Smooth muscle cell (in vitro differentiated cells): Measurements from ENCODE around the gene UNC50. TPM values are rescaled to one million over a fixed set of nuclear protein-coding genes. Genes with fewer than 3 reads are reported as not detected.

Source experiments
- DNase-seq: peaks from one replicate; lab custom pipeline; 2025; ENCODE audit not compliant: unreplicated experiment; lab: John Stamatoyannopoulos, UW
- H2AFZ ChIP-seq: fragments of 200-600 bp; sonication (generic); 2 replicates; pipeline ENCODE4 v1.6.0; 2016; ENCODE audit warnings: antibody characterized with exemption, low read depth, mild to moderate bottlenecking
- H3F3A ChIP-seq: fragments of 200-600 bp; sonication (generic); 2 replicates; pipeline ENCODE4 v1.6.0; 2017; ENCODE audit warnings: antibody characterized with exemption, low read depth
- H3K27ac ChIP-seq: fragments of 200-600 bp; sonication (generic); 2 replicates; pipeline ENCODE4 v1.5.1; 2016; ENCODE audit warnings: low read depth, mild to moderate bottlenecking
- H3K27me3 ChIP-seq: fragments of 200-600 bp; sonication (generic); 2 replicates; pipeline ENCODE4 v1.6.1; 2016; ENCODE audit warnings: low read depth, mild to moderate bottlenecking
- H3K36me3 ChIP-seq: fragments of 200-600 bp; sonication (generic); 2 replicates; pipeline ENCODE4 v1.5.1; 2016; ENCODE audit warnings: low read depth
- H3K4me1 ChIP-seq: fragments of 200-600 bp; sonication (generic); 2 replicates; pipeline ENCODE4 v1.5.1; 2016; ENCODE audit warnings: low read depth
- H3K4me2 ChIP-seq: fragments of 200-600 bp; sonication (generic); 2 replicates; pipeline ENCODE4 v1.6.0; 2016; ENCODE audit warnings: mild to moderate bottlenecking
- H3K4me3 ChIP-seq: fragments of 200-600 bp; sonication (generic); 2 replicates; pipeline ENCODE4 v1.5.1; 2016; ENCODE audit warnings: mild to moderate bottlenecking
- H3K79me2 ChIP-seq: fragments of 200-600 bp; sonication (generic); 2 replicates; pipeline ENCODE4 v1.6.0; 2016; ENCODE audit warnings: low read depth, mild to moderate bottlenecking
- H3K9ac ChIP-seq: fragments of 200-600 bp; sonication (generic); 2 replicates; pipeline ENCODE4 v1.6.0; 2016; ENCODE audit warnings: low read depth
- H3K9me3 ChIP-seq: fragments of 200-600 bp; sonication (generic); replicated peaks from 2 replicates; pipeline ENCODE4 v1.5.1; 2016; ENCODE audit warnings: low read depth
- H4K20me1 ChIP-seq: fragments of 200-600 bp; sonication (generic); 2 replicates; pipeline ENCODE4 v1.6.0; 2016; ENCODE audit warnings: low read depth
- WGBS: methylation state at CpG from one replicate; pipeline ENCODE4 v1.1.7; 2016; ENCODE audit warnings: low lambda C conversion rate; 5-methylcytosine and 5-hydroxymethylcytosine counted together
- polyA plus RNA-seq: library from polyadenylated mRNA; unstranded; fragments of >200 nt; fragmentation: Nextera tagmentation; extraction: Ambion mirVana; gene quantifications from 2 replicates; pipeline ENCODE4 v1.2.1, GENCODE V29; 2016
- total RNA-seq: library from RNA; depleted of rRNA; stranded (reverse); fragments of >200 nt; gene quantifications from 2 replicates; pipeline ENCODE4 v1.2.3, GENCODE V29; 2014
- TF ChIP-seq, protein P1 (sequence below): fragments of 200-600 bp; sonication (generic); IDR thresholded peaks from 2 replicates; pipeline ENCODE4 v1.5.1; 2017; ENCODE audit warnings: borderline replicate concordance, mild to moderate bottlenecking, antibody characterized with exemption; ENCODE audit not compliant: insufficient read depth, poor library complexity, severe bottlenecking

Gene UNC50
- total and polyA plus RNA-seq, 2 experiments from 2014 or later = 52.2 to 59.2 TPM

DNA sequence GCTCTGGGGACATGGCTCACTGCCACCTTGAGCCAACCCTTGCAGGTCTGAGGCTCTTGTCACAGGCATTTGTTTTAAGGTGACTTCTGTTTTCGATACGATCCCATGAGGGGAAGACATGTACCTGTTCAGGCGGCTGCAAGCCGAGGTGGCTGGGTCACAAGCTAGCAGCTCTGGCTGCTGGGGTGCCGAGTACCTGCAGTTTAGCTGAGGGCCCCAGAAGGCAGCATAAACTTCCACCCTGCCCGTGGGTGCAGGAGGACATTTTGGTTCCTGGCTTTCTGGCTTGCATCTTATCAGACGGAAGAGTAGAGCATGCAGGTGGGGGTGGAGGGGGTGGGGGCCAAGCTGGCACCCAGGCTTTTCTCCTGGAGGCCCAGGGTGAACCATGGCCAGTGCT, 28.5 kb upstream of the UNC50 start:
- Histone ChIP-seq H3K79me2 (no peaks in the 10 kb centered on the region), H3F3A (no peaks in the 10 kb centered on the region), H3K4me3 (no peak overlapping the region), H4K20me1 (no peaks in the 10 kb centered on the region), H3K36me3 (peaks cover 4% of the 10 kb centered on the region), H2AFZ (no peak overlapping the region), H3K27ac (no peak overlapping the region), H3K9ac (no peak overlapping the region), H3K4me1 (no peaks in the 10 kb centered on the region), H3K9me3 (no peaks in the 10 kb centered on the region), H3K4me2 (no peak overlapping the region), H3K27me3 (no peaks in the 10 kb centered on the region)
- TF ChIP-seq, protein P1, sequence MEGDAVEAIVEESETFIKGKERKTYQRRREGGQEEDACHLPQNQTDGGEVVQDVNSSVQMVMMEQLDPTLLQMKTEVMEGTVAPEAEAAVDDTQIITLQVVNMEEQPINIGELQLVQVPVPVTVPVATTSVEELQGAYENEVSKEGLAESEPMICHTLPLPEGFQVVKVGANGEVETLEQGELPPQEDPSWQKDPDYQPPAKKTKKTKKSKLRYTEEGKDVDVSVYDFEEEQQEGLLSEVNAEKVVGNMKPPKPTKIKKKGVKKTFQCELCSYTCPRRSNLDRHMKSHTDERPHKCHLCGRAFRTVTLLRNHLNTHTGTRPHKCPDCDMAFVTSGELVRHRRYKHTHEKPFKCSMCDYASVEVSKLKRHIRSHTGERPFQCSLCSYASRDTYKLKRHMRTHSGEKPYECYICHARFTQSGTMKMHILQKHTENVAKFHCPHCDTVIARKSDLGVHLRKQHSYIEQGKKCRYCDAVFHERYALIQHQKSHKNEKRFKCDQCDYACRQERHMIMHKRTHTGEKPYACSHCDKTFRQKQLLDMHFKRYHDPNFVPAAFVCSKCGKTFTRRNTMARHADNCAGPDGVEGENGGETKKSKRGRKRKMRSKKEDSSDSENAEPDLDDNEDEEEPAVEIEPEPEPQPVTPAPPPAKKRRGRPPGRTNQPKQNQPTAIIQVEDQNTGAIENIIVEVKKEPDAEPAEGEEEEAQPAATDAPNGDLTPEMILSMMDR = no peak
- DNase-seq = no peak
- 95% methylated on average over 7 of the region's 7 CpGs for WGBS

DNA sequence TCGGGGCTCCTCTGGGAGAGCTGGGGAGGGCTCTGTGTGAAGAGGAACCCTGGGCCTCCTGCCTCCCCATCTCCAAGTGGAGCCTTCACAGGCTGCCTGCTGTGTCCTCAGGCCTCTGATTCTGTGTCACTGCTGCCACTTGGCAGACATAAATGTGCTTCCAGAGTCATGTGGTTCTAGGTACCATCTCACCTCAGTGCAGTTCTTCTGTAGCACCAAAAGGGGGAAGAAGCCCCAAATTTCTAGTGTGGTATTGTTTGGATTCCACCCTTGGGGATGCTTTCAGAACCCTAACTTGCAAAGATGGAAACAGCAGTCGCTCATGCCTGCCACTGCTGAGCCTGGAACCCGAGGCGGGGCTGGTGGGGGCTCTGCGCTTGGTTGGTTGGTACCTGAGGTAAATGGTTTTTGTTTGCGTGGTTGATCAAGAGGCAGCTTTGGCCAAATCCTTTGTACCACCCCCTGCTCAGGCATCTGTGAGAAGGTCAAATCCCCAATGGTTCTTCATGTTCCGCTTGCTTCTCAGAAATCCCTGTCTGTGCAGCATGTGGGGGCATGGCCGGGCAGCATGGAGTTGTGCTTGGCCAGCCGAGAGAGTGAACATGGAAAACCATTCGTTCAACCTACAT, 27.6 kb upstream of the UNC50 start:
- DNase-seq = no peak
- Histone ChIP-seq H3F3A (no peaks in the 10 kb centered on the region), H4K20me1 (no peaks in the 10 kb centered on the region), H3K9me3 (no peaks in the 10 kb centered on the region), H3K36me3 (peaks cover 4% of the 10 kb centered on the region), H3K4me2 (no peak overlapping the region), H2AFZ (no peak overlapping the region), H3K79me2 (no peaks in the 10 kb centered on the region), H3K4me3 (no peak overlapping the region), H3K9ac (no peak overlapping the region), H3K27ac (no peak overlapping the region), H3K27me3 (no peaks in the 10 kb centered on the region), H3K4me1 (no peaks in the 10 kb centered on the region)
- WGBS = 94% methylated on average over 10 of the region's 10 CpGs
- TF ChIP-seq, protein P1 = no peak

DNA sequence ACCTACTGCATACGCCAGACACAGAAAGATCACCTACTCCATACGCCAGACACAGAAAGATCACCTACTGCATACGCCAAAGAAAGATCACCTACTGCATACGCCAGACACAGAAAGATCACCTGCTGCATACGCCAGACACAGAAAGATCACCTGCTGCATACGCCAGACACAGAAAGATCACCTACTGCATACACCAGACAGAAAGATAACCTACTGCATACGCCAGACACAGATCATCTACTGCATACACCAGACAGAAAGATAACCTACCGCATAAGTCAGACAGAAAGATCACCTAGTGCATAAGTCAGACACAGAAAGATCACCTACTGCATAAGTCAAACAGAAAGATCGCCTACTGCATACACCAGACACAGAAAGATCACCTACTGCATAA, 25.9 kb upstream of the UNC50 start:
- TF ChIP-seq, protein P1 = no peak
- no peak for DNase-seq
- Histone ChIP-seq H3K4me3 (no peak overlapping the region), H3K9me3 (no peaks in the 10 kb centered on the region), H3K79me2 (no peaks in the 10 kb centered on the region), H3K27me3 (no peaks in the 10 kb centered on the region), H2AFZ (no peak overlapping the region), H3K4me2 (no peak overlapping the region), H4K20me1 (no peaks in the 10 kb centered on the region), H3K27ac (no peak overlapping the region), H3K9ac (no peak overlapping the region), H3K36me3 (peaks cover 4% of the 10 kb centered on the region), H3F3A (no peaks in the 10 kb centered on the region), H3K4me1 (no peaks in the 10 kb centered on the region)
- WGBS = 98% methylated on average over 9 of the region's 9 CpGs

DNA sequence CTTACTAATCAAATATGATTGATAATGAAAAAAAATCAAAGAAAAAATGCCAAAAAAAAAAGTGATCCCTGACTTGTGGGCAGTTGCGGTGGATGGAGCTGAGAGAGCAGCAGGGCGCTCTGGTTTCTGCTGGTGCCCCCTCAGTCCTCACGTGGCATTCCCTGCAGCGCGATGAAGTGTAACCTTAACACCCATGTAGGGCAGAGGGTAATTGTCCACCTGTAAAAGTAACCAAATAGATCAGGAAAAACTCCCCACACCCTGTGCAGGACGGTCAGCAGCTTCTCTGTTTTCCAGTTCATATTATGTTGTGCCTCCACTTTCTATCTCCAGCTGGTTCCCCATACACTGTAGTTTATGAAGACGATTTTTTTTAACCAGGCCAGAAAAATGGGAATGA, 25.1 kb upstream of the UNC50 start:
- Histone ChIP-seq H3K79me2 (no peaks in the 10 kb centered on the region), H3K27me3 (no peaks in the 10 kb centered on the region), H3K9ac (no peak overlapping the region), H3K4me3 (no peak overlapping the region), H3K4me1 (no peaks in the 10 kb centered on the region), H3F3A (no peaks in the 10 kb centered on the region), H3K4me2 (no peak overlapping the region), H3K36me3 (peaks cover 4% of the 10 kb centered on the region), H3K9me3 (no peaks in the 10 kb centered on the region), H2AFZ (no peak overlapping the region), H4K20me1 (no peaks in the 10 kb centered on the region), H3K27ac (no peak overlapping the region)
- TF ChIP-seq, protein P1 = no peak
- 98% methylated on average over 7 of the region's 7 CpGs for WGBS
- DNase-seq = no peak
